GM12873 (cell line): ENCODE measurements around the gene SLX4IP.

ENCODE experiments used
- CTCF ChIP-seq: IDR thresholded peaks from 2 replicates; pipeline ENCODE4 v1.5.1; 2012; ENCODE audit warnings: low read depth, mild to moderate bottlenecking, moderate library complexity, low read length, control low read depth; ENCODE audit not compliant: insufficient read depth; ENCODE audit errors: missing control alignments

SLX4IP gene

GRCh38 chr20:10445758-10446157 lies 10.7 kb downstream of the SLX4IP start:
- no peak for TF ChIP-seq CTCF

GRCh38 chr20:10447028-10447427 lies 11.9 kb downstream of the SLX4IP start:
- TF ChIP-seq CTCF: no peak

- no peak for TF ChIP-seq CTCF
Observed at GRCh38 chr20:10448270-10449156, 13.4 kb downstream of the SLX4IP start.

- no peak for TF ChIP-seq CTCF
Observed at GRCh38 chr20:10449270-10449669, 14.2 kb downstream of the SLX4IP start.

GRCh38 chr20:10453241-10453640 lies 18.1 kb downstream of the SLX4IP start:
- no peak for TF ChIP-seq CTCF

- TF ChIP-seq CTCF: no peak
Observed at GRCh38 chr20:10454151-10454750, 19.1 kb downstream of the SLX4IP start.

GRCh38 chr20:10461495-10461894 lies 26.4 kb downstream of the SLX4IP start:
- no peak for TF ChIP-seq CTCF
